GM19455 (cell line): ENCODE measurements around the gene APLN.

Experiments
- ATAC-seq: cut with Tn5 transposase; IDR thresholded peaks from one replicate; pipeline ENCODE4 v1.9.1; 2021; ENCODE audit not compliant: unreplicated experiment

APLN gene

DNA sequence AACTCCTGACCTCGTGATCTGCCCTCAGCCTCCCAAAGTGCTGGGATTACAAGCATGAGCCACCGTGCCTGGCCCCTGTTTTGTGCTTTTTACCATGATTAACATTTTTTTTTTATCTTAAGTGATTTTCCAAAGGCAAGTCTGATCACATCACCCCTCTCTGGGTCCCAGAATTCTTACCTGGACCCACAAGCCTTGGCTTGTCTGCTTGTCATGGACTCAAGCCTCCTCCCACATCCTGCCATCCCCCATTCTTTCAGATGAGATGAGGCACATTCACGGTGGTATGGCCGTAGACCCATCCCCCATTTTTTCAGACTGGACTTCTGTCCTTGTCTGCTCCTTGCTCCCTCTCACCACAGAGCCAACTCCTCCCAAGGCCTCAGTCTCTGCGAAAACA is 55.3 kb downstream of the APLN start:
- ATAC-seq, result no peak

GRCh38 chrX:129597905-129598304 is 56.9 kb downstream of the APLN start:
- no peak for ATAC-seq

- ATAC-seq, result no peak
These were observed 58.7 kb downstream of the APLN start for GRCh38 chrX:129596077-129596476.
